C4-2B (cell line): Measurements from ENCODE around the gene ZNF473.
"Not testable (repeated sequence)": the region's sequence is repeated elsewhere in the genome, so short reads cannot be mapped to it uniquely, and the experiment has no call there.

Source experiments
- H3K27ac ChIP-seq: fragments of 450-650 bp; 2 replicates; pipeline ENCODE4 v1.5.1; 2017

The ZNF473 gene

DNA sequence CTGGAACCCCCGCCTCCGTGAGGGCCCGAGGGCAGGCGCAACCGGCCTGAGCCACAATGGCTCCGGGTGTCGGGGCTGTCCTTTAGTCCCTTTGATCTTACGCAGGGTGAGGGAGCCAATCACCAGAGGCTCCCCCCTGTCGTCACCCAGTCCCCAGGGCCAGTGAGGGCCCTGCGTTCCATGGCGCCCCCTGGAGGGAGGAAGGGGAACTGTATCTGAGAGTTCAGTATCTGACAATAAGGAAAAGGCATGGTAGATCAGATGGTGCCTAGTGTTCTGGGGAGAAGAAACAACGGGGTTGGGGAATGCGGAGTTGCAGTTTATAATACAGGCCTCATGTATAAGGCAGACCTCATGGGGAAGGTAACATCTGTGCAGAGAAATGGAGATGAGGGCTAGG, 75.1 kb downstream of the ZNF473 start:
- H3K27ac ChIP-seq = not testable (repeated sequence)
